ENCODE measurements around the gene GALNT6.

The GALNT6 gene

GRCh38 chr12:51406290-51406689, 15.1 kb upstream of the GALNT6 start:
- no peak for DNase-seq (ENCODE audit: extremely low read depth, low read depth)
- no peak for TF ChIP-seq CTCF (IDR thresholded peaks at IDR 0.05; ENCODE audit: low read depth, low read length, missing control alignments)
- H3K4me3 ChIP-seq (replicated peaks; ENCODE audit: low read depth, low read length): no peak overlapping the region

DNA sequence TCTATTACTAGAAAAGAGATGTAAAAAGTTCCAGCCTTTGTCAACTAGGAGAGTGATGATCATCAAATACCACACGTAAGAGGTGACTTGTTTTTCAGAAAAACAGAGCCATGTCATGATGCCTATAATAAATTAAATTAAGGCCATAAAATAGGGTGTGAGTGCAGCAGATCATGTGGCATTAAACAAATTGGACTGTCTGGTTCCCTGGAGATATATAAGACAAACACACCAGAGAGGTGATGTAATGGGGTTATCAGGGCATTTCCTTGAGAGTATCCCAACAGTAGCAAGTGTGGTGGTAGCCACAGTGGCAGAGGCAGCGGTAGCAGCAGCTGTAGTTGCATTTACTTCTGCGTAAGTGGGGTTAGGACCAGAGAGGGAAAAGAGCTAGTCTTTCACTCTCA, 14.6 kb upstream of the GALNT6 start:
- no peak for TF ChIP-seq CTCF (IDR thresholded peaks at IDR 0.05; ENCODE audit: low read depth, low read length, missing control alignments)
- no peak overlapping the region for H3K4me3 ChIP-seq (replicated peaks; ENCODE audit: low read depth, low read length)
- no peak for DNase-seq (ENCODE audit: extremely low read depth, low read depth)

DNA sequence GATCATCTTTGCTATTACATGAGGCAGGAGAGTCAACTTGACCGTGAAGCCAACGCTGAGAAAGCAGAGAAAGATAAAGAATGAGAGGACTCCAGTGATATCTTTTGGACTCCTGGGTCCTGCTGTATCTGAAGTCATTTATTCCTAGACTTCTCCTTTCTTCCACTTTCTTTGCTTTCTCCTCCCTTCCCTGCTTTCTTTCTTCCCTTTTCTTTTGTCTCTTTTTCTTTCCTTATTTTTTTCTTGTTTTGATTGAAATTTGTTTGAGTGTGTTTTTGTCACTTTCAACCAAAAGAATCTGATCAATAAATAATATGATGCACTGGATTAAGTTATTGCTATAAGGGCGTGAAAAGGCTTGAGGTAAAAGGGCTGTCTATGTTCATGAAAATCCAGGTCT, 13.4 kb upstream of the GALNT6 start:
- TF ChIP-seq CTCF (IDR thresholded peaks at IDR 0.05; ENCODE audit: low read depth, low read length, missing control alignments): no peak
- DNase-seq (ENCODE audit: extremely low read depth, low read depth): no peak
- H3K4me3 ChIP-seq (replicated peaks; ENCODE audit: low read depth, low read length): no peak overlapping the region

DNA sequence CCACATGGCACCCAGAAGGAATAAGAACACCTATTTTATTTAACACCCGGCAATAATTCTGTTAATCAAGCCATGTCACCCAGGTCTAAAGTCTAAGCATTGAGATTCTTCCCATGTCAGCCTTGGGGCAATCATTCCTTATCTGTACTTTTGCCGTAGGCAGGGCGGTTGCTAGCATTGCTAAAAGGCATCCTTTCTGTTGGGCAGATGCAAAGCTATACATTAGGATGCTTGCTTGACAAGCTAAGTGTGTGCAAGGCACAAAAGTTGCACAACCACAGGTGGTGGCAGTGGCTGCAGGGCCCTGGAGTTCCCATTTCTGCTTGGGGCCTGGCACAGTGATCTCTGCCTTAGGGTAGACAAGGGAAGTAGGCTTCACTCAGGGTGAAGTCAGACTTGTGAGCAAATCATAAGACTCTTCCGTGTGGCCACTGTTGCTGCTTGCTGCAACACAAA, 12.5 kb upstream of the GALNT6 start:
- no peak overlapping the region for H3K4me3 ChIP-seq (replicated peaks; ENCODE audit: low read depth, low read length)
- DNase-seq (ENCODE audit: extremely low read depth, low read depth): no peak
- no peak for TF ChIP-seq CTCF (IDR thresholded peaks at IDR 0.05; ENCODE audit: low read depth, low read length, missing control alignments)

DNA sequence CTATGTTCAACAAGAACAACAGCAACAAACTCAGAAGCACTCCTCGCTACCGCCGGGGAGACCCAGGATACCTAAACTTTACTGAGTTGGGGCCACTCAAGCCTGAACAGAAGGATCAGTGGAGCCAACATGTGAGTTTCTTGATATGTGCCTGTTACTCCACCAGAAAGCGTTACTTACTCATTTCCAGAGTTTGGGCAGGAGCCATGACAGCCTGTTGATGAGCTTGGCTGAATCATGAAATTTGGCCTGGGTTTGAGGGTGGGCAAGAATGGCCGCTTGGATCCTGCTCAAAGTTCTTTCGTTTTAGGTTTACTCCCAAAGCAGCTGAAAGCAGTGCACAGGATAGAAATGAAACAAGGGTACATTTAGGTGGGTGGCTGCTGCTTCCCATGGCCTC, 12.0 kb upstream of the GALNT6 start:
- no peak for TF ChIP-seq CTCF (IDR thresholded peaks at IDR 0.05; ENCODE audit: low read depth, low read length, missing control alignments)
- DNase-seq (ENCODE audit: extremely low read depth, low read depth): no peak
- no peak overlapping the region for H3K4me3 ChIP-seq (replicated peaks; ENCODE audit: low read depth, low read length)

DNA sequence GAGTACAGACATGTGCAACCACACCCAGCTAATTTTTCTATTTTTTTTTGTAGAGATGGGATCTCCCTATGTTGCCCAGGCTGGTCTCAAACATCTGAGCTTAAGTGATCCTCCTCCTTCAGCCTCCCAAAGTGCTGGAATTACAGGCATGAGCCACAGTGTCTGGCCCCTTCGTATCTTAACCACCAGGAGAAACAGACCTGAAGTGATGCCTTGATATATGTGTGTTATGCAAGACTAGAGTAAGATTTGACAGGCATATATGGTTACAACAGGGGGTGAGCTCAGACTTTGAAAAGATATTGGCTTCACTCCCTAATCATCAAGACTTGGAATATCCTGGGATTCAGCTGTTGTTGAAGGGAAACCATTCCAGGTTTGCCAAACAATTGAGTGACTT, 10.7 kb upstream of the GALNT6 start:
- DNase-seq (ENCODE audit: extremely low read depth, low read depth): no peak
- no peak for TF ChIP-seq CTCF (IDR thresholded peaks at IDR 0.05; ENCODE audit: low read depth, low read length, missing control alignments)
- H3K4me3 ChIP-seq (replicated peaks; ENCODE audit: low read depth, low read length): no peak overlapping the region

DNA sequence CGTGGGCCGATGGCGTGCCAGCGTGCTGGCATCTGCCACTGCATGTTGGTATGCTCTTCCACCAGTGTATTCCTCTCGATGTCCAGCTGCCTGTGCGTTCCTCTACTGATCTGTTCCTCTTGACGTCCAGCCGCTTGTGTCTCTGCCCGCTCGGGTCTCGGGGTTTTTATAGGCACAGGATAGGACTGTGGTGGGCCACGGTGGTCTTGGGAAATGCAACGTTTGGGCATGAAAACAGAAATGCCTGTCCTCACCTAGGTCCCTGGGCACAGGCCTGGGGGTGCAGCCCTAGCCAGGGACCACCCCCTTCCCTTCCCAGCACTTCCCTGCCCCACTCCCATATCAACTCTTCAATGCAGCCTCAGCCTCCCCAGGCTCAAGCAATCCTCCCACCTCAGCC, 10.3 kb upstream of the GALNT6 start:
- TF ChIP-seq CTCF (IDR thresholded peaks at IDR 0.05; ENCODE audit: low read depth, low read length, missing control alignments): no peak
- H3K4me3 ChIP-seq (replicated peaks; ENCODE audit: low read depth, low read length): no peak overlapping the region
- no peak for DNase-seq (ENCODE audit: extremely low read depth, low read depth)

All from HFF-Myc (cell line).